ENCODE results near the gene FRAS1. TPM values are rescaled to one million over a fixed set of nuclear protein-coding genes. Genes with fewer than 3 reads are reported as not detected.

Gene FRAS1
- total RNA-seq, 1 donor from 2014 or later: 24.6 TPM

DNA sequence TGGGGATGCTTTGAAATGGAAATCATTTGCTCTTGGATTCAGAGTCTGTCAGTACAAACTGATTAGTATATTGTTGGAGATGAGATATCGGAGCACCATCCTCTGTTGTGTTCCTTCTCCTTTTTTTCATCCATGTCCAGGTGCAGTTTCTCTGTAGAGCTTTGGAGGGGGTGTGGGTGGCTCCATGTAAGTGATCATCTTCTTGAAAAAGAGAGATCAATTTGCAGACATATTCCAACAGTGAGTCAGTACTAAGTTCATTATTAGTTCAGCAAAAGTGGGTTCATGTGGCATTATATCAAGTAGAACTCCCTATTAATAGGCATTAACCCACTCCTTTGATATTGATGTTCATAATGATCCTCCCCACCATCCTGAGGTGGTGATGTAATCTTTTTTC, 18.9 kb downstream of the FRAS1 start:
- no peak overlapping the region for H3K27ac Mint-ChIP-seq (ENCODE audit: unreplicated experiment)
- Histone ChIP-seq H3K4me3 (ENCODE audit: insufficient read depth, low read depth, low read length) (no peak overlapping the region), H3K27ac (ENCODE audit: low read depth, low read length) (no peak overlapping the region), H3K36me3 (ENCODE audit: insufficient read depth, low read length) (no peaks in the 10 kb centered on the region), H3K9ac (ENCODE audit: low read length) (no peak overlapping the region), H3K79me2 (ENCODE audit: insufficient read depth, low read length) (no peaks in the 10 kb centered on the region), H4K20me1 (ENCODE audit: insufficient read depth, low read length) (no peaks in the 10 kb centered on the region), H3K4me2 (ENCODE audit: low read length) (no peak overlapping the region), H3K9me3 (ENCODE audit: insufficient read depth, low read depth, low read length) (no peaks in the 10 kb centered on the region), H3K27me3 (ENCODE audit: insufficient read depth, low read length) (no peaks in the 10 kb centered on the region), H3K4me1 (ENCODE audit: insufficient read depth, low read length) (no peaks in the 10 kb centered on the region), H2AFZ (ENCODE audit: low read depth, low read length) (no peak overlapping the region)
- peaks cover 4% of the 10 kb centered on the region for H3K9me3 Mint-ChIP-seq (ENCODE audit: unreplicated experiment)
- H3K27me3 Mint-ChIP-seq (ENCODE audit: low read depth, unreplicated experiment): no peaks in the 10 kb centered on the region
- no peak for DNase-seq (ENCODE audit: low read depth)
- no peak for FAIRE-seq
- TF ChIP-seq EZH2 (IDR thresholded peaks at IDR 0.05; ENCODE audit: insufficient read depth, low read length): no peak
- TF ChIP-seq, protein P1, sequence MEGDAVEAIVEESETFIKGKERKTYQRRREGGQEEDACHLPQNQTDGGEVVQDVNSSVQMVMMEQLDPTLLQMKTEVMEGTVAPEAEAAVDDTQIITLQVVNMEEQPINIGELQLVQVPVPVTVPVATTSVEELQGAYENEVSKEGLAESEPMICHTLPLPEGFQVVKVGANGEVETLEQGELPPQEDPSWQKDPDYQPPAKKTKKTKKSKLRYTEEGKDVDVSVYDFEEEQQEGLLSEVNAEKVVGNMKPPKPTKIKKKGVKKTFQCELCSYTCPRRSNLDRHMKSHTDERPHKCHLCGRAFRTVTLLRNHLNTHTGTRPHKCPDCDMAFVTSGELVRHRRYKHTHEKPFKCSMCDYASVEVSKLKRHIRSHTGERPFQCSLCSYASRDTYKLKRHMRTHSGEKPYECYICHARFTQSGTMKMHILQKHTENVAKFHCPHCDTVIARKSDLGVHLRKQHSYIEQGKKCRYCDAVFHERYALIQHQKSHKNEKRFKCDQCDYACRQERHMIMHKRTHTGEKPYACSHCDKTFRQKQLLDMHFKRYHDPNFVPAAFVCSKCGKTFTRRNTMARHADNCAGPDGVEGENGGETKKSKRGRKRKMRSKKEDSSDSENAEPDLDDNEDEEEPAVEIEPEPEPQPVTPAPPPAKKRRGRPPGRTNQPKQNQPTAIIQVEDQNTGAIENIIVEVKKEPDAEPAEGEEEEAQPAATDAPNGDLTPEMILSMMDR (IDR thresholded peaks at IDR 0.05; ENCODE audit: insufficient read depth, low read depth, low read length): no peak
- H3K4me1 Mint-ChIP-seq (ENCODE audit: low read depth, unreplicated experiment): peaks cover 5% of the 10 kb centered on the region
- H3K36me3 Mint-ChIP-seq (ENCODE audit: low read depth, unreplicated experiment): peaks cover 3% of the 10 kb centered on the region
- no peak overlapping the region for H3K4me3 Mint-ChIP-seq (ENCODE audit: unreplicated experiment)

DNA sequence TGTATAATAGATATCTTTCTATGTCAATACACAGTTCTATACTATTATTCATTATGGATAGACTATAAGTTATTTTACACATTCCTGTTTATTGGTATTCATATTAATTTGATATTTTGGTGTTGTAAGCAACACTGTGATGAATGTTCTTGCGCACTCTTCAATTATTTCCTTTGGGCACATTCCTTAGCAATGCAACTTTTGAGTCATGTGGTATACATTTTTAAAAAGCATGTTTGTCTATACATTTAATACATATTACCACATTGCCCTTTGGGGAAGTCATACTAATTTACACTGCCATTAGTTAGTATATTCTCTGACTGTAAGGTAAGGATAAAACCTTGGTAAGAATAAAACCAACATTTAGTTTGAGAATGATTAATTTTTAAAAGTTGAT, 21.0 kb downstream of the FRAS1 start:
- Mint-ChIP-seq H3K27me3 (ENCODE audit: low read depth, unreplicated experiment) (no peaks in the 10 kb centered on the region), H3K36me3 (ENCODE audit: low read depth, unreplicated experiment) (peaks cover 3% of the 10 kb centered on the region), H3K4me1 (ENCODE audit: low read depth, unreplicated experiment) (peaks cover 5% of the 10 kb centered on the region), H3K9me3 (ENCODE audit: unreplicated experiment) (peaks cover 4% of the 10 kb centered on the region), H3K27ac (ENCODE audit: unreplicated experiment) (no peak overlapping the region), H3K4me3 (ENCODE audit: unreplicated experiment) (no peak overlapping the region)
- DNase-seq (ENCODE audit: low read depth) (no peak), FAIRE-seq (no peak)
- H3K36me3 ChIP-seq (ENCODE audit: insufficient read depth, low read length): no peaks in the 10 kb centered on the region
- no peak overlapping the region for H3K4me3 ChIP-seq (ENCODE audit: insufficient read depth, low read depth, low read length)
- TF ChIP-seq, protein P1 (IDR thresholded peaks at IDR 0.05; ENCODE audit: insufficient read depth, low read depth, low read length): no peak
- no peak for TF ChIP-seq EZH2 (IDR thresholded peaks at IDR 0.05; ENCODE audit: insufficient read depth, low read length)
- no peak overlapping the region for H3K27ac ChIP-seq (ENCODE audit: low read depth, low read length)
- H3K4me2 ChIP-seq (ENCODE audit: low read length): no peak overlapping the region
- H4K20me1 ChIP-seq (ENCODE audit: insufficient read depth, low read length): no peaks in the 10 kb centered on the region
- H3K27me3 ChIP-seq (ENCODE audit: insufficient read depth, low read length): no peaks in the 10 kb centered on the region
- no peaks in the 10 kb centered on the region for H3K79me2 ChIP-seq (ENCODE audit: insufficient read depth, low read length)
- no peak overlapping the region for H2AFZ ChIP-seq (ENCODE audit: low read depth, low read length)
- no peaks in the 10 kb centered on the region for H3K9me3 ChIP-seq (ENCODE audit: insufficient read depth, low read depth, low read length)
- H3K4me1 ChIP-seq (ENCODE audit: insufficient read depth, low read length): no peaks in the 10 kb centered on the region
- H3K9ac ChIP-seq (ENCODE audit: low read length): no peak overlapping the region

- Histone ChIP-seq H3K79me2 (ENCODE audit: insufficient read depth, low read length) (no peaks in the 10 kb centered on the region), H3K9me3 (ENCODE audit: insufficient read depth, low read depth, low read length) (no peaks in the 10 kb centered on the region), H3K27me3 (ENCODE audit: insufficient read depth, low read length) (no peaks in the 10 kb centered on the region), H3K27ac (ENCODE audit: low read depth, low read length) (no peak overlapping the region), H2AFZ (ENCODE audit: low read depth, low read length) (no peak overlapping the region), H3K4me3 (ENCODE audit: insufficient read depth, low read depth, low read length) (no peak overlapping the region), H3K36me3 (ENCODE audit: insufficient read depth, low read length) (no peaks in the 10 kb centered on the region), H3K4me2 (ENCODE audit: low read length) (no peak overlapping the region), H3K9ac (ENCODE audit: low read length) (no peak overlapping the region), H3K4me1 (ENCODE audit: insufficient read depth, low read length) (no peaks in the 10 kb centered on the region), H4K20me1 (ENCODE audit: insufficient read depth, low read length) (no peaks in the 10 kb centered on the region)
- Mint-ChIP-seq H3K27ac (ENCODE audit: unreplicated experiment) (no peak overlapping the region), H3K27me3 (ENCODE audit: low read depth, unreplicated experiment) (no peaks in the 10 kb centered on the region), H3K4me3 (ENCODE audit: unreplicated experiment) (no peak overlapping the region), H3K36me3 (ENCODE audit: low read depth, unreplicated experiment) (peaks cover 3% of the 10 kb centered on the region), H3K9me3 (ENCODE audit: unreplicated experiment) (peaks cover 4% of the 10 kb centered on the region), H3K4me1 (ENCODE audit: low read depth, unreplicated experiment) (peaks cover 5% of the 10 kb centered on the region)
- FAIRE-seq (no peak), DNase-seq (ENCODE audit: low read depth) (no peak)
- no peak for TF ChIP-seq EZH2 (IDR thresholded peaks at IDR 0.05; ENCODE audit: insufficient read depth, low read length)
- TF ChIP-seq, protein P1 (IDR thresholded peaks at IDR 0.05; ENCODE audit: insufficient read depth, low read depth, low read length): no peak
Measured at GRCh38 chr4:78079726-78080430, 22.8 kb downstream of the FRAS1 start.
